B cell (primary cell): Measurements from ENCODE around the gene HSD17B2. TPM values are rescaled to one million over a fixed set of nuclear protein-coding genes. Genes with fewer than 3 reads are reported as not detected.

Experiments used
- ATAC-seq: fragments of 200-7000 bp; cut with Tn5 transposase; one replicate; pipeline ENCODE4 v1.10.0; 2021; ENCODE audit warnings: low read depth, mild to moderate bottlenecking, moderate number of reproducible peaks, moderate library complexity
- CTCF ChIA-PET: fragments of 350-600 bp; sonication (Branson Sonifier 250); formaldehyde crosslinking; loops from one replicate; lab custom pipeline; 2021; ENCODE audit warnings: antibody characterized with exemption, inconsistent platforms; lab: Charles Lee
- POLR2A ChIA-PET: fragments of 350-600 bp; sonication (Branson Sonifier 250); formaldehyde crosslinking; loops from one replicate; lab custom pipeline; 2021; ENCODE audit warnings: antibody characterized with exemption; lab: Charles Lee
- DNase-seq: peaks from one replicate; pipeline ENCODE4 v3.0.0; 2013
- H2AFZ ChIP-seq: 2 replicates; pipeline ENCODE4 v1.6.1; 2012; ENCODE audit warnings: mild to moderate bottlenecking, low read depth, low read length; ENCODE audit not compliant: insufficient read depth, poor library complexity, severe bottlenecking
- H3K27ac ChIP-seq, 2 donors: 1 replicate in 1 of 2; 2 replicates in 1 of 2; pipeline ENCODE4 v1.5.1; 2012 to 2013; ENCODE audit warnings: low read length in 2 of 2, mild to moderate bottlenecking in 2 of 2, moderate library complexity in 1 of 2
- H3K27me3 ChIP-seq, 4 experiments: fragments of 200-600 bp in 1 of 4; sonication (generic) in 1 of 4; replicated peaks in 1 of 4; 1 replicate in 2 of 4; 2 replicates in 2 of 4; pipeline versions ENCODE4 v1.6.1 to v1.7.0; 2013 to 2016; ENCODE audit warnings: low read length in 3 of 4, mild to moderate bottlenecking in 2 of 4, mixed read lengths in 1 of 4, moderate library complexity in 1 of 4; ENCODE audit not compliant: insufficient read depth in 4 of 4, control insufficient read depth in 3 of 4; ENCODE audit errors: control extremely low read depth in 1 of 4
- H3K36me3 ChIP-seq, 2 experiments: replicated peaks in 1 of 2; 1 replicate in 1 of 2; 2 replicates in 1 of 2; pipeline versions ENCODE4 v1.6.1 to v1.7.1; 2013; ENCODE audit warnings: low read length in 1 of 2; ENCODE audit not compliant: insufficient read depth in 2 of 2, control insufficient read depth in 1 of 2; ENCODE audit errors: control extremely low read depth in 1 of 2, extremely low read depth in 1 of 2
- H3K4me1 ChIP-seq, 2 donors: fragments of 200-600 bp in 1 of 2; sonication (generic) in 1 of 2; 1 replicate in 1 of 2; 2 replicates in 1 of 2; pipeline versions ENCODE4 v1.5.1 to v1.6.1; 2013 to 2017; ENCODE audit warnings: low read length in 2 of 2; ENCODE audit not compliant: control insufficient read depth in 2 of 2, insufficient read depth in 2 of 2
- H3K4me2 ChIP-seq: replicated peaks from 2 replicates; pipeline ENCODE3; 2012; ENCODE audit warnings: mild to moderate bottlenecking, low read depth, low read length; ENCODE audit not compliant: poor library complexity, severe bottlenecking
- H3K4me3 ChIP-seq, 5 experiments: fragments of 200-600 bp in 1 of 5; sonication (generic) in 1 of 5; 1 replicate in 3 of 5; 2 replicates in 2 of 5; pipeline versions ENCODE4 v1.5.1 to v1.7.0; 2011 to 2016; ENCODE audit warnings: low read length in 4 of 5, mild to moderate bottlenecking in 4 of 5, low read depth in 2 of 5, control low read depth in 1 of 5, moderate library complexity in 1 of 5; ENCODE audit not compliant: insufficient read depth in 1 of 5; ENCODE audit errors: control extremely low read depth in 1 of 5, extremely low read depth in 1 of 5
- H3K79me2 ChIP-seq: fragments of 200-600 bp; sonication (generic); one replicate; pipeline ENCODE4 v1.6.0; 2016; ENCODE audit warnings: low read length; ENCODE audit not compliant: control insufficient read depth, insufficient read depth
- H3K9ac ChIP-seq: fragments of 200-600 bp; sonication (generic); 2 replicates; pipeline ENCODE4 v1.6.1; 2017; ENCODE audit warnings: mild to moderate bottlenecking, low read length, moderate library complexity
- H3K9me3 ChIP-seq, 3 donors: one replicate each; pipeline versions ENCODE4 v1.6.1 to v1.7.1; 2013; ENCODE audit warnings: low read length in 2 of 3; ENCODE audit not compliant: control insufficient read depth in 2 of 3, insufficient read depth in 1 of 3; ENCODE audit errors: control extremely low read depth in 1 of 3
- H4K20me1 ChIP-seq: 2 replicates; pipeline ENCODE4 v1.6.0; 2012; ENCODE audit warnings: mild to moderate bottlenecking, low read length; ENCODE audit not compliant: insufficient read depth, control insufficient read depth, poor library complexity, severe bottlenecking
- H3K27ac Mint-ChIP-seq: one replicate; pipeline ENCODE4 v1.8.0; 2021; ENCODE audit warnings: mixed read lengths
- H3K27me3 Mint-ChIP-seq: one replicate; pipeline ENCODE4 v1.8.0; 2021; ENCODE audit warnings: mixed read lengths
- H3K4me1 Mint-ChIP-seq: one replicate; pipeline ENCODE4 v1.8.0; 2021; ENCODE audit warnings: mixed read lengths
- H3K4me3 Mint-ChIP-seq: one replicate; pipeline ENCODE4 v1.8.0; 2021; ENCODE audit warnings: mixed read lengths
- H3K9me3 Mint-ChIP-seq: one replicate; pipeline ENCODE4 v1.8.0; 2022; ENCODE audit warnings: mixed read lengths; ENCODE audit not compliant: insufficient read depth
- EZH2 ChIP-seq: IDR thresholded peaks from 2 replicates; pipeline ENCODE4 v1.6.1; 2012; ENCODE audit warnings: borderline replicate concordance, low read depth, mild to moderate bottlenecking, moderate library complexity, low read length; ENCODE audit not compliant: insufficient read depth, poor library complexity, severe bottlenecking
- WGBS: methylation state at CpG from one replicate; pipeline ENCODE4 v1.1.5; 2013; ENCODE audit warnings: missing lambda C conversion rate; ENCODE audit not compliant: insufficient coverage; 5-methylcytosine and 5-hydroxymethylcytosine counted together
- intact Hi-C: fragments of 100-400 bp; cut with micrococcal nuclease; formaldehyde crosslinking; loops from one replicate; pipeline ENCODE4 v1.10.0; 2022
- polyA plus RNA-seq: library from polyadenylated mRNA; depleted of rRNA; stranded (reverse); fragments of >200 nt; gene quantifications from 2 replicates; pipeline ENCODE4 v1.2.3, GENCODE V29; 2012
- total RNA-seq, 2 donors: library from RNA; stranded (reverse); fragments of 120-200 nt in 1 of 2; gene quantifications; 1 replicate in 1 of 2; 2 replicates in 1 of 2; pipeline versions ENCODE4 v1.2.3 to v1.2.4, GENCODE V29; 2013 to 2022
- TF ChIP-seq, protein P1 (sequence below): fragments of 200-600 bp; IDR thresholded peaks from one replicate; pipeline ENCODE4 v1.8.0; 2022; ENCODE audit warnings: antibody characterized with exemption, mild to moderate bottlenecking

HSD17B2 gene
- total and polyA plus RNA-seq, 2 donors (not counting 1 experiment from before 2014, with no cell fraction given): not detected

DNA sequence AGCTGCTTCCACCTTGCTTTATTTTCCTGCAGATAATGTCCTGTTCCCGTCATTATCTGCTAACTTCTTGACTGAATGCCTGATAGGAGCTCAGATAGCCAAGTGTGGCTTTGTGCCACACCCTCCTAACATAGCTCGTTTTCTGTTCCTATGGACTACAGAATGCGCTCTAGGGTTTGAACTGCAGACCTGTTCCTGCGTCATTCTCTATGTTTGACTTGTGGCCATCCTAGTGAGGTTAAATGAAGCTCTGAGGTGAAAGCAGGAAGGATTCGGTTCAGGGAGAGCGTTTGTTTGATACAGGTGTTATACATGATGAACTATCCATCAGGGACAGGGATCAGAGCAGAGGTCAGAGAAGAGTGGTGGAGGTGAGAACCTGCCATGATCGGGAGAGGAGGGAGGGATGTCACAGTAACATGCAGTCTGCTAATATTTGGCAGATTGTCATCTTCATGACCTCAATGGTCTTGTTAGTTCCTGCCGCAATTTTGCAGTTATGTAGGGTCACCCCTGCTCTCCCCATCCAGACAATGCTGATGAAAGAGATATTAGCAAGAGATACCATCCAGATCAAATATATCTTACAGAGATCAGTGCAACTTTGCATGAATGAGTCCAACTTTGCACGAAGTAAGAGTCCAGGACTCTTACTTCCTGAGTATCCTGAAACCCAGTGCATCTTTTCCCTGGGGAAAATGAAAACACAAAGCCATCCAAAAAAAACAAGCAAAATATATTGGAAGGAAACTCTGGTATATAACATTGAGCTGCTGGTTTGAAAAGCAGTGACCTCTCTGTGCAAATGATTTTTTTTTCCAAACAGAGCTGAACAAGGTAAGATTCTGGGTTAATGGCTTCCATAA, 102.1 kb downstream of the HSD17B2 start:
- Histone ChIP-seq H3K9me3 (no peaks in the 10 kb centered on the region), H3K79me2 (no peaks in the 10 kb centered on the region), H3K27me3 (no peaks in the 10 kb centered on the region), H3K4me1 (no peaks in the 10 kb centered on the region), H3K4me2 (no peak overlapping the region), H3K27ac (no peak overlapping the region), H2AFZ (no peak overlapping the region), H3K36me3 (peaks cover 0 to 5% of the 10 kb centered on the region in 2 experiments), H3K9ac (no peak overlapping the region), H4K20me1 (no peaks in the 10 kb centered on the region), H3K4me3 (no peak overlapping the region)
- POLR2A ChIA-PET: no interaction called here
- ATAC-seq: no peak
- CTCF ChIA-PET: no interaction called here
- Mint-ChIP-seq H3K9me3 (no peaks in the 10 kb centered on the region), H3K27ac (no peak overlapping the region), H3K4me1 (no peaks in the 10 kb centered on the region), H3K4me3 (no peak overlapping the region), H3K27me3 (no peaks in the 10 kb centered on the region)
- intact Hi-C loops: no loop called here
- DNase-seq: no peak
- WGBS: 100% methylated on average over 4 of the region's 9 CpGs
- TF ChIP-seq, protein P1, sequence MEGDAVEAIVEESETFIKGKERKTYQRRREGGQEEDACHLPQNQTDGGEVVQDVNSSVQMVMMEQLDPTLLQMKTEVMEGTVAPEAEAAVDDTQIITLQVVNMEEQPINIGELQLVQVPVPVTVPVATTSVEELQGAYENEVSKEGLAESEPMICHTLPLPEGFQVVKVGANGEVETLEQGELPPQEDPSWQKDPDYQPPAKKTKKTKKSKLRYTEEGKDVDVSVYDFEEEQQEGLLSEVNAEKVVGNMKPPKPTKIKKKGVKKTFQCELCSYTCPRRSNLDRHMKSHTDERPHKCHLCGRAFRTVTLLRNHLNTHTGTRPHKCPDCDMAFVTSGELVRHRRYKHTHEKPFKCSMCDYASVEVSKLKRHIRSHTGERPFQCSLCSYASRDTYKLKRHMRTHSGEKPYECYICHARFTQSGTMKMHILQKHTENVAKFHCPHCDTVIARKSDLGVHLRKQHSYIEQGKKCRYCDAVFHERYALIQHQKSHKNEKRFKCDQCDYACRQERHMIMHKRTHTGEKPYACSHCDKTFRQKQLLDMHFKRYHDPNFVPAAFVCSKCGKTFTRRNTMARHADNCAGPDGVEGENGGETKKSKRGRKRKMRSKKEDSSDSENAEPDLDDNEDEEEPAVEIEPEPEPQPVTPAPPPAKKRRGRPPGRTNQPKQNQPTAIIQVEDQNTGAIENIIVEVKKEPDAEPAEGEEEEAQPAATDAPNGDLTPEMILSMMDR: no peak
- TF ChIP-seq EZH2: no peak

DNA sequence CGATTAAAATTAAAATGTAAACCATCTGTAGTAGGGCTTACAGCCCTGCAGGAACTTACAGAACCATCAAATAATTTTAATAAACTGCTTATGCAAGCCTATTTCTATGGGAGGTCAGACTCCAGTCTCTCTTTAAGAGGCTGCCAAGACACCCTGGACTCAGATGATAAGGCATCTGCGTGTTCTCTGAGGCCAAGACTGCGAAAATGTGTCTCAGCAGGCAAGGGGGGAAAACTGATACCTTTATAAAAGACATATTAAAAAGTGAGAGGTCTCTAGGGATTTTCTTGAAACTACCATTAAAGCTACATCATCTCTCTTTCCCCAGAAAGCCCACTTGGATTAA, 102.7 kb downstream of the HSD17B2 start:
- POLR2A ChIA-PET: no interaction called here
- H3K27me3 ChIP-seq: no peaks in the 10 kb centered on the region
- H3K9me3 ChIP-seq: no peaks in the 10 kb centered on the region
- H3K4me3 ChIP-seq: no peak overlapping the region
- no peak overlapping the region for H3K27ac ChIP-seq
- CTCF ChIA-PET: no interaction called here
- no peaks in the 10 kb centered on the region for H4K20me1 ChIP-seq
- Mint-ChIP-seq H3K27me3 (no peaks in the 10 kb centered on the region), H3K9me3 (no peaks in the 10 kb centered on the region), H3K4me1 (no peaks in the 10 kb centered on the region), H3K4me3 (no peak overlapping the region), H3K27ac (no peak overlapping the region)
- H3K9ac ChIP-seq: no peak overlapping the region
- no peaks in the 10 kb centered on the region for H3K79me2 ChIP-seq
- intact Hi-C loops: no loop called here
- no peak overlapping the region for H3K4me2 ChIP-seq
- no peak for ATAC-seq
- no CpG with 5 or more reads among the region's 3 CpGs for WGBS
- no peak for DNase-seq
- no peaks in the 10 kb centered on the region for H3K4me1 ChIP-seq
- TF ChIP-seq EZH2: no peak
- TF ChIP-seq, protein P1: no peak
- H2AFZ ChIP-seq: no peak overlapping the region
- peaks cover 0 to 5% of the 10 kb centered on the region in 2 experiments for H3K36me3 ChIP-seq
